DOHH2 (cell line): ENCODE results near the gene ATG16L1.

ENCODE experiments used
- CTCF ChIP-seq: fragments of 200-600 bp; sonication (generic); IDR thresholded peaks from one replicate; pipeline ENCODE4 v1.5.1; 2014; ENCODE audit warnings: antibody characterized with exemption, mild to moderate bottlenecking, low read depth, low read length; ENCODE audit not compliant: poor library complexity, severe bottlenecking
- EZH2phosphoT487 ChIP-seq: fragments of 200-600 bp; sonication (generic); IDR thresholded peaks from 2 replicates; pipeline ENCODE4 v1.6.1; 2017; ENCODE audit warnings: borderline replicate concordance, mild to moderate bottlenecking, antibody characterized with exemption, low read length, moderate library complexity, mixed read lengths

- no peak for TF ChIP-seq CTCF
- TF ChIP-seq EZH2phosphoT487: no peak
Measured at GRCh38 chr2:233204286-233204936, 47.1 kb upstream of the ATG16L1 start.
